Ishikawa (cell line): ENCODE results near the gene TWF1.

Source experiments
- EGR1 ChIP-seq: IDR thresholded peaks from 2 replicates; pipeline ENCODE4 v1.6.1; 2012
- RAD21 ChIP-seq: IDR thresholded peaks from 2 replicates; pipeline ENCODE4 v1.6.1; 2012; ENCODE audit warnings: low read depth
- TAF1 ChIP-seq: IDR thresholded peaks from 2 replicates; pipeline ENCODE4 v1.6.1; 2012; ENCODE audit warnings: low read depth, mild to moderate bottlenecking
- TEAD4 ChIP-seq: IDR thresholded peaks from 2 replicates; pipeline ENCODE4 v1.6.1; 2012
- YY1 ChIP-seq: IDR thresholded peaks from 2 replicates; pipeline ENCODE4 v1.6.1; 2012; ENCODE audit warnings: low read depth
- TF ChIP-seq, protein P1 (sequence below): IDR thresholded peaks from 2 replicates; pipeline ENCODE4 v1.6.1; 2012
- TF ChIP-seq, protein P2 (sequence below): IDR thresholded peaks from 2 replicates; pipeline ENCODE4 v1.6.1; 2012; ENCODE audit warnings: low read depth, mild to moderate bottlenecking

DNA sequence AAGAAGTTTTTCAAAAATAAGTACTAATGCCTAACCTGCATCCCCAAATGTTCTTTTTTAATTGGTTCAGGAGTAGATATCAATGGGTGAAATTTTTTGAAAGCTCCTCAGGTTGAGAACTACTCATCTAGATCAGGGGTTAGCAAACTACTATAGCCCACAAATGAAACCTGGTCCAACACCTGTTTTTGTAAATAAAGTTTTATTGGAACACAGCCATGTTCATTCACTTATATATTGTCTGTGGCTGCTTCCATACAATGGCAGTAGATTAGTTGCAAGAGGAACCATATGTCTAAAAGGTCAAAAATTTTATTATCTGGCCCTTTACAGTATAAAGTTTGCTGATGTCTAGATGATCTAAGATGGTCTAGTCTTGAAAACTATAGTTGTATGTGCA lies 61.3 kb downstream of the TWF1 start:
- TF ChIP-seq, protein P1, sequence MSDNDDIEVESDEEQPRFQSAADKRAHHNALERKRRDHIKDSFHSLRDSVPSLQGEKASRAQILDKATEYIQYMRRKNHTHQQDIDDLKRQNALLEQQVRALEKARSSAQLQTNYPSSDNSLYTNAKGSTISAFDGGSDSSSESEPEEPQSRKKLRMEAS: no peak
- TF ChIP-seq TEAD4 (no peak), RAD21 (no peak), TAF1 (no peak), EGR1 (no peak), YY1 (no peak)
- TF ChIP-seq, protein P2, sequence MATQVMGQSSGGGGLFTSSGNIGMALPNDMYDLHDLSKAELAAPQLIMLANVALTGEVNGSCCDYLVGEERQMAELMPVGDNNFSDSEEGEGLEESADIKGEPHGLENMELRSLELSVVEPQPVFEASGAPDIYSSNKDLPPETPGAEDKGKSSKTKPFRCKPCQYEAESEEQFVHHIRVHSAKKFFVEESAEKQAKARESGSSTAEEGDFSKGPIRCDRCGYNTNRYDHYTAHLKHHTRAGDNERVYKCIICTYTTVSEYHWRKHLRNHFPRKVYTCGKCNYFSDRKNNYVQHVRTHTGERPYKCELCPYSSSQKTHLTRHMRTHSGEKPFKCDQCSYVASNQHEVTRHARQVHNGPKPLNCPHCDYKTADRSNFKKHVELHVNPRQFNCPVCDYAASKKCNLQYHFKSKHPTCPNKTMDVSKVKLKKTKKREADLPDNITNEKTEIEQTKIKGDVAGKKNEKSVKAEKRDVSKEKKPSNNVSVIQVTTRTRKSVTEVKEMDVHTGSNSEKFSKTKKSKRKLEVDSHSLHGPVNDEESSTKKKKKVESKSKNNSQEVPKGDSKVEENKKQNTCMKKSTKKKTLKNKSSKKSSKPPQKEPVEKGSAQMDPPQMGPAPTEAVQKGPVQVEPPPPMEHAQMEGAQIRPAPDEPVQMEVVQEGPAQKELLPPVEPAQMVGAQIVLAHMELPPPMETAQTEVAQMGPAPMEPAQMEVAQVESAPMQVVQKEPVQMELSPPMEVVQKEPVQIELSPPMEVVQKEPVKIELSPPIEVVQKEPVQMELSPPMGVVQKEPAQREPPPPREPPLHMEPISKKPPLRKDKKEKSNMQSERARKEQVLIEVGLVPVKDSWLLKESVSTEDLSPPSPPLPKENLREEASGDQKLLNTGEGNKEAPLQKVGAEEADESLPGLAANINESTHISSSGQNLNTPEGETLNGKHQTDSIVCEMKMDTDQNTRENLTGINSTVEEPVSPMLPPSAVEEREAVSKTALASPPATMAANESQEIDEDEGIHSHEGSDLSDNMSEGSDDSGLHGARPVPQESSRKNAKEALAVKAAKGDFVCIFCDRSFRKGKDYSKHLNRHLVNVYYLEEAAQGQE: no peak
